ENCODE measurements around the gene ARMH2.

The ARMH2 gene

GRCh38 chr6:24798740-24799540 is at the start of gene ARMH2:
Gene ARMH2, minus strand, starts transcription at chr6:24798917. Its CDS starts 60 bp downstream, at chr6:24798857.
- no peak for DNase-seq

GRCh38 chr6:24848461-24848860 is 49.7 kb upstream of the ARMH2 start:
- no peak for DNase-seq

- DNase-seq = no peak
Observed at GRCh38 chr6:24847402-24847801, 48.7 kb upstream of the ARMH2 start.

GRCh38 chr6:24845578-24845977 is 46.9 kb upstream of the ARMH2 start:
- DNase-seq = no peak

- DNase-seq = no peak
Observed at GRCh38 chr6:24844903-24845302, 46.2 kb upstream of the ARMH2 start.

- DNase-seq = no peak
Observed at GRCh38 chr6:24844061-24844460, 45.3 kb upstream of the ARMH2 start.

GRCh38 chr6:24840187-24840586 is 41.5 kb upstream of the ARMH2 start:
- DNase-seq = no peak

- DNase-seq = no peak
Observed at GRCh38 chr6:24838994-24839393, 40.3 kb upstream of the ARMH2 start.

- DNase-seq = no peak
Observed at GRCh38 chr6:24838081-24838480, 39.4 kb upstream of the ARMH2 start.

GRCh38 chr6:24836109-24836508 is 37.4 kb upstream of the ARMH2 start:
- DNase-seq = no peak

GRCh38 chr6:24833711-24834386 is 35.1 kb upstream of the ARMH2 start:
- DNase-seq = no peak

- DNase-seq = no peak
Observed at GRCh38 chr6:24832794-24833193, 34.1 kb upstream of the ARMH2 start.

GRCh38 chr6:24831771-24832716 is 33.3 kb upstream of the ARMH2 start:
- DNase-seq = no peak

- no peak for DNase-seq
Observed at GRCh38 chr6:24829657-24830056, 30.9 kb upstream of the ARMH2 start.

GRCh38 chr6:24827970-24828369 is 29.3 kb upstream of the ARMH2 start:
- no peak for DNase-seq

GRCh38 chr6:24827162-24827561 is 28.4 kb upstream of the ARMH2 start:
- no peak for DNase-seq

GRCh38 chr6:24825130-24825630 is 26.5 kb upstream of the ARMH2 start:
- no peak for DNase-seq

- DNase-seq = no peak
Observed at GRCh38 chr6:24824142-24824938, 25.6 kb upstream of the ARMH2 start.

- no peak for DNase-seq
Observed at GRCh38 chr6:24823185-24823584, 24.5 kb upstream of the ARMH2 start.

- DNase-seq = no peak
Observed at GRCh38 chr6:24822696-24823095, 24.0 kb upstream of the ARMH2 start.

GRCh38 chr6:24821860-24822444 is 23.2 kb upstream of the ARMH2 start:
- no peak for DNase-seq

- DNase-seq = no peak
Observed at GRCh38 chr6:24818346-24818745, 19.6 kb upstream of the ARMH2 start.
